ENCODE measurements around the gene BCAR3. TPM values are rescaled to one million over a fixed set of nuclear protein-coding genes. Genes with fewer than 3 reads are reported as not detected.
A peak's percentile ranks its signal among the peaks of the same experiment; 100 is the strongest.

BCAR3 gene
- total RNA-seq, 1 donor from 2014 or later, result 74.8 TPM

GRCh38 chr1:93680420-93681100, 1.1 kb downstream of the BCAR3 start:
- peak overlapping the region; percentile 69 for H3K4me3 ChIP-seq (ENCODE audit: low read depth, low read length)
- peak; percentile 56 for TF ChIP-seq CTCF (conservative IDR thresholded peaks at IDR 0.05; ENCODE audit: low read depth, low read length)
- no peak for DNase-seq (ENCODE audit: low read depth)

GRCh38 chr1:93680076-93680419, 1.6 kb downstream of the BCAR3 start:
- TF ChIP-seq CTCF (conservative IDR thresholded peaks at IDR 0.05; ENCODE audit: low read depth, low read length), result no peak
- no peak for DNase-seq (ENCODE audit: low read depth)
- peak overlapping the region; percentile 69 for H3K4me3 ChIP-seq (ENCODE audit: low read depth, low read length)

- H3K4me3 ChIP-seq (ENCODE audit: low read depth, low read length), result peak overlapping the region; percentile 69
- no peak for TF ChIP-seq CTCF (conservative IDR thresholded peaks at IDR 0.05; ENCODE audit: low read depth, low read length)
- DNase-seq (ENCODE audit: low read depth), result no peak
These were observed 2.1 kb downstream of the BCAR3 start for GRCh38 chr1:93679546-93679945.

- DNase-seq (ENCODE audit: low read depth), result no peak
- no peak for TF ChIP-seq CTCF (conservative IDR thresholded peaks at IDR 0.05; ENCODE audit: low read depth, low read length)
- H3K4me3 ChIP-seq (ENCODE audit: low read depth, low read length), result peak overlapping the region; percentile 69
These were observed 2.6 kb downstream of the BCAR3 start for GRCh38 chr1:93678946-93679480.

GRCh38 chr1:93678491-93678890, 3.1 kb downstream of the BCAR3 start:
- TF ChIP-seq CTCF (conservative IDR thresholded peaks at IDR 0.05; ENCODE audit: low read depth, low read length), result no peak
- no peak for DNase-seq (ENCODE audit: low read depth)
- H3K4me3 ChIP-seq (ENCODE audit: low read depth, low read length), result no peak overlapping the region

GRCh38 chr1:93677729-93678128, 3.9 kb downstream of the BCAR3 start:
- H3K4me3 ChIP-seq (ENCODE audit: low read depth, low read length), result no peak overlapping the region
- no peak for DNase-seq (ENCODE audit: low read depth)
- TF ChIP-seq CTCF (conservative IDR thresholded peaks at IDR 0.05; ENCODE audit: low read depth, low read length), result no peak

GRCh38 chr1:93676427-93676826, 5.2 kb downstream of the BCAR3 start:
- TF ChIP-seq CTCF (conservative IDR thresholded peaks at IDR 0.05; ENCODE audit: low read depth, low read length), result no peak
- DNase-seq (ENCODE audit: low read depth), result no peak
- H3K4me3 ChIP-seq (ENCODE audit: low read depth, low read length), result no peak overlapping the region
